Suprapubic skin (tissue), 4 donors: ENCODE data around the gene MCM3AP.

Experiments used
- CTCF ChIP-seq, 2 donors: fragments of 200-600 bp in 1 of 2; fragments of 450-650 bp in 1 of 2; sonication (generic) in 1 of 2; IDR thresholded peaks; one replicate each; pipeline ENCODE4 v1.5.1; 2016 to 2019; ENCODE audit warnings: antibody characterized with exemption in 2 of 2, mild to moderate bottlenecking in 1 of 2, moderate library complexity in 1 of 2
- EP300 ChIP-seq: sonication (generic); formaldehyde crosslinking; IDR thresholded peaks from one replicate; pipeline ENCODE4 v1.6.1; 2017; ENCODE audit warnings: antibody characterized with exemption
- POLR2A ChIP-seq, 2 donors: fragments of 450-650 bp; IDR thresholded peaks; one replicate each; pipeline ENCODE4 v1.6.1; 2017; ENCODE audit warnings: antibody characterized with exemption in 2 of 2, mild to moderate bottlenecking in 2 of 2, moderate library complexity in 2 of 2
- POLR2AphosphoS5 ChIP-seq, 3 donors: sonication (generic); formaldehyde crosslinking; IDR thresholded peaks; one replicate each; pipeline ENCODE4 v1.6.1; 2017; ENCODE audit warnings: antibody characterized with exemption in 3 of 3

GRCh38 chr21:46304955-46305354 is 19.5 kb upstream of the MCM3AP start:
- TF ChIP-seq CTCF (IDR thresholded peaks at IDR 0.05) (no peak), POLR2AphosphoS5 (IDR thresholded peaks at IDR 0.05) (no peak), EP300 (no peak), POLR2A (IDR thresholded peaks at IDR 0.05) (no peak)
